GM12878 (cell line): ENCODE measurements around the gene POU1F1.

Source experiments
- EED ChIP-seq: sonication (generic); IDR thresholded peaks from 2 replicates; pipeline ENCODE4 v1.6.1; 2016; ENCODE audit warnings: antibody characterized with exemption, low read depth
- EP300 ChIP-seq, 2 experiments: fragments of 150-350 bp in 1 of 2; IDR thresholded peaks; 2 replicates each; pipeline ENCODE4 v1.6.1; 2011 to 2012; ENCODE audit warnings: low read depth in 2 of 2, low read length in 2 of 2, borderline replicate concordance in 1 of 2, improper control_type of control experiment in 1 of 2, inconsistent platforms in 1 of 2; ENCODE audit not compliant: control insufficient read depth in 1 of 2
- ESRRA ChIP-seq: IDR thresholded peaks from 2 replicates; pipeline ENCODE4 v1.6.1; 2012; ENCODE audit warnings: mild to moderate bottlenecking, low read length, improper control_type of control experiment
- EZH2 ChIP-seq: IDR thresholded peaks from 2 replicates; pipeline ENCODE4 v1.6.1; 2012; ENCODE audit warnings: low read depth, mild to moderate bottlenecking, control low read depth, inconsistent platforms, low read length, borderline replicate concordance; ENCODE audit not compliant: control insufficient read depth
- KDM1A ChIP-seq: fragments of 200-600 bp; sonication (generic); IDR thresholded peaks from 2 replicates; pipeline ENCODE4 v1.6.1; 2016; ENCODE audit warnings: borderline replicate concordance
- POLR2A ChIP-seq: IDR thresholded peaks from 2 replicates; pipeline ENCODE4 v1.6.1; 2011; ENCODE audit warnings: low read depth, mild to moderate bottlenecking, low read length
- POLR2AphosphoS5 ChIP-seq: IDR thresholded peaks from 2 replicates; pipeline ENCODE4 v1.6.1; 2011; ENCODE audit warnings: mild to moderate bottlenecking, low read length, inconsistent platforms
- RB1 ChIP-seq: fragments of 450-650 bp; formaldehyde crosslinking; IDR thresholded peaks from 2 replicates; pipeline ENCODE4 v1.6.1; 2017; ENCODE audit warnings: mild to moderate bottlenecking, borderline replicate concordance
- SMC3 ChIP-seq: IDR thresholded peaks from 2 replicates; pipeline ENCODE4 v1.6.1; 2011; ENCODE audit warnings: low read length, improper control_type of control experiment, borderline replicate concordance
- SPI1 ChIP-seq: IDR thresholded peaks from 2 replicates; pipeline ENCODE4 v1.6.1; 2011; ENCODE audit warnings: low read depth, mild to moderate bottlenecking, low read length, moderate library complexity, borderline replicate concordance; ENCODE audit not compliant: insufficient read depth
- TAF1 ChIP-seq: IDR thresholded peaks from 2 replicates; pipeline ENCODE4 v1.6.1; 2011; ENCODE audit warnings: mild to moderate bottlenecking, low read depth, low read length, borderline replicate concordance
- ZNF274 ChIP-seq: IDR thresholded peaks from one replicate; pipeline ENCODE4 v1.8.0; 2011; ENCODE audit not compliant: insufficient read length, insufficient read depth
- TF ChIP-seq, protein P1 (sequence below): fragments of 450-650 bp; IDR thresholded peaks from 2 replicates; pipeline ENCODE4 v1.6.1; 2017; ENCODE audit warnings: mild to moderate bottlenecking, low read depth, inconsistent platforms; ENCODE audit not compliant: poor library complexity, severe bottlenecking
- TF ChIP-seq, protein P2 (sequence below), 3 experiments: IDR thresholded peaks in 2 of 3; conservative IDR thresholded peaks in 1 of 3; 2 replicates each; pipeline ENCODE4 v1.5.1; 2011; ENCODE audit warnings: low read depth in 3 of 3, low read length in 3 of 3, mild to moderate bottlenecking in 3 of 3, control low read depth in 2 of 3, moderate library complexity in 2 of 3, inconsistent platforms in 1 of 3, mixed read lengths in 1 of 3; ENCODE audit not compliant: control insufficient read depth in 2 of 3, insufficient read depth in 1 of 3; ENCODE audit errors: extremely low read depth in 1 of 3

DNA sequence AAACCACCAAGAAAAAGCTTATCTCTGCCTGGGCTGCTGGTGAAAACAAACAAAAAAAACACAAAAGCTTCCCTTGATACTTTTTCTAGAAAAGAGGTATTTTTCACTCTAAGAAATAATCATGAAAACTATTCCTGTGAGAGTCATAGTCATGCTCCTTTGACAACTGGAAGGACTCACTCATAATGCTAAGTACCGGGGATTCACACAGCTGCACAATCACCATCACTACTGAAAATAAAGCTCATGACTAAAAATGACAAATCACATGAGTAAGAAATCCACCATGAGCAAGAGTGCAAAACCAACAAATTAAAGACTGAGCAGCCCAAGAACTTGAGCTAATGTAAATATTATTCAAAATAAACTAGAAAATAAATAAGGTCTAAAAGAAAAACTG, 10.6 kb upstream of the POU1F1 start:
- TF ChIP-seq, protein P1, sequence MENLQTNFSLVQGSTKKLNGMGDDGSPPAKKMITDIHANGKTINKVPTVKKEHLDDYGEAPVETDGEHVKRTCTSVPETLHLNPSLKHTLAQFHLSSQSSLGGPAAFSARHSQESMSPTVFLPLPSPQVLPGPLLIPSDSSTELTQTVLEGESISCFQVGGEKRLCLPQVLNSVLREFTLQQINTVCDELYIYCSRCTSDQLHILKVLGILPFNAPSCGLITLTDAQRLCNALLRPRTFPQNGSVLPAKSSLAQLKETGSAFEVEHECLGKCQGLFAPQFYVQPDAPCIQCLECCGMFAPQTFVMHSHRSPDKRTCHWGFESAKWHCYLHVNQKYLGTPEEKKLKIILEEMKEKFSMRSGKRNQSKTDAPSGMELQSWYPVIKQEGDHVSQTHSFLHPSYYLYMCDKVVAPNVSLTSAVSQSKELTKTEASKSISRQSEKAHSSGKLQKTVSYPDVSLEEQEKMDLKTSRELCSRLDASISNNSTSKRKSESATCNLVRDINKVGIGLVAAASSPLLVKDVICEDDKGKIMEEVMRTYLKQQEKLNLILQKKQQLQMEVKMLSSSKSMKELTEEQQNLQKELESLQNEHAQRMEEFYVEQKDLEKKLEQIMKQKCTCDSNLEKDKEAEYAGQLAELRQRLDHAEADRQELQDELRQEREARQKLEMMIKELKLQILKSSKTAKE, result no peak
- TF ChIP-seq, protein P2, sequence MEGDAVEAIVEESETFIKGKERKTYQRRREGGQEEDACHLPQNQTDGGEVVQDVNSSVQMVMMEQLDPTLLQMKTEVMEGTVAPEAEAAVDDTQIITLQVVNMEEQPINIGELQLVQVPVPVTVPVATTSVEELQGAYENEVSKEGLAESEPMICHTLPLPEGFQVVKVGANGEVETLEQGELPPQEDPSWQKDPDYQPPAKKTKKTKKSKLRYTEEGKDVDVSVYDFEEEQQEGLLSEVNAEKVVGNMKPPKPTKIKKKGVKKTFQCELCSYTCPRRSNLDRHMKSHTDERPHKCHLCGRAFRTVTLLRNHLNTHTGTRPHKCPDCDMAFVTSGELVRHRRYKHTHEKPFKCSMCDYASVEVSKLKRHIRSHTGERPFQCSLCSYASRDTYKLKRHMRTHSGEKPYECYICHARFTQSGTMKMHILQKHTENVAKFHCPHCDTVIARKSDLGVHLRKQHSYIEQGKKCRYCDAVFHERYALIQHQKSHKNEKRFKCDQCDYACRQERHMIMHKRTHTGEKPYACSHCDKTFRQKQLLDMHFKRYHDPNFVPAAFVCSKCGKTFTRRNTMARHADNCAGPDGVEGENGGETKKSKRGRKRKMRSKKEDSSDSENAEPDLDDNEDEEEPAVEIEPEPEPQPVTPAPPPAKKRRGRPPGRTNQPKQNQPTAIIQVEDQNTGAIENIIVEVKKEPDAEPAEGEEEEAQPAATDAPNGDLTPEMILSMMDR (IDR thresholded peaks at IDR 0.05 in 2 of 3, conservative IDR thresholded peaks at IDR 0.05 in 1 of 3; ENCODE audit: control insufficient read depth in 2 of 3, extremely low read depth in 1 of 3, insufficient read depth in 1 of 3, low read depth in 3 of 3, low read length in 3 of 3), result no peak
- TF ChIP-seq TAF1, result no peak
- no peak for TF ChIP-seq SPI1
- TF ChIP-seq KDM1A, result no peak
- TF ChIP-seq POLR2A, result no peak
- TF ChIP-seq EP300 (IDR thresholded peaks at IDR 0.05; ENCODE audit: borderline replicate concordance in 1 of 2, control insufficient read depth in 1 of 2, low read depth in 2 of 2, low read length in 2 of 2), result no peak
- no peak for TF ChIP-seq EZH2
- no peak for TF ChIP-seq POLR2AphosphoS5
- no peak for TF ChIP-seq EED
- no peak for TF ChIP-seq SMC3
- TF ChIP-seq ZNF274, result no peak
- TF ChIP-seq ESRRA, result no peak
- TF ChIP-seq RB1, result no peak
